Stomach smooth muscle (tissue), 2 donors: ENCODE data around the gene CHTOP.

Experiments used
- H3K27ac ChIP-seq: one replicate; pipeline ENCODE4 v1.7.0; 2013; ENCODE audit warnings: mild to moderate bottlenecking, low read length, inconsistent platforms
- H3K27me3 ChIP-seq, 2 donors: one replicate each; pipeline ENCODE4 v1.7.0; 2013; ENCODE audit warnings: low read length in 2 of 2; ENCODE audit not compliant: insufficient read depth in 2 of 2, control insufficient read depth in 1 of 2
- H3K36me3 ChIP-seq, 2 donors: one replicate each; pipeline ENCODE4 v1.7.0; 2013; ENCODE audit warnings: low read length in 2 of 2; ENCODE audit not compliant: control insufficient read depth in 2 of 2, insufficient read depth in 2 of 2
- H3K4me1 ChIP-seq: one replicate; pipeline ENCODE4 v1.7.0; 2013; ENCODE audit warnings: low read length; ENCODE audit not compliant: control insufficient read depth, insufficient read depth
- H3K4me3 ChIP-seq, 2 donors: one replicate each; pipeline ENCODE4 v1.7.0; 2013; ENCODE audit warnings: low read length in 2 of 2
- H3K9ac ChIP-seq, 2 donors: one replicate each; pipeline ENCODE4 v1.7.0; 2013; ENCODE audit warnings: low read length in 2 of 2, mild to moderate bottlenecking in 1 of 2
- H3K9me3 ChIP-seq, 2 donors: one replicate each; pipeline ENCODE4 v1.7.0; 2013; ENCODE audit warnings: low read length in 2 of 2; ENCODE audit not compliant: control insufficient read depth in 2 of 2
- donor health status: healthy.
- donor health status: Pancreatic carcinoma.

The CHTOP gene

DNA sequence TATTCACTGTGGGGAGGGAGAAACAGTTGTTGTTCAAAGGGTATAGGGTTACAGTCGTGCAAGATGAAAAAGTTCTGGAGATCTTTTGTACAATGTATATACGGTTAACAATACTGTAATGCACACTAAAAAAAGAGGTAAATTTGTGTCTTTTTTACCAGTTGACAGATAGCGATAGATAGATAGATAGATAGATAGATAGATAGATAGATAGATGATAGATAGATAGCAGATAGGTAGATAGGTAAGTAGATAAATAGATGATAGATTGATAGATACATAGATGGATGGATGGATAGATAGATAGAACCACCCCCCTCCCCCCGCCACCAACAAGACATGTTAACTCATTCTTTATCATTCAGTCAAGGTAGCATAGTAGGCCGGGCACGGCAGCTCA lies 31.1 kb upstream of the CHTOP start:
- no peaks in the 10 kb centered on the region for H3K9me3 ChIP-seq
- no peaks in the 10 kb centered on the region for H3K27me3 ChIP-seq
- H3K4me3 ChIP-seq: no peak overlapping the region
- H3K9ac ChIP-seq: no peak overlapping the region
- H3K4me1 ChIP-seq: peaks cover 3% of the 10 kb centered on the region
- H3K27ac ChIP-seq: no peak overlapping the region
- H3K36me3 ChIP-seq: peaks cover 12 to 16% of the 10 kb centered on the region in 2 donors

GRCh38 chr1:153606194-153606593 lies 27.7 kb upstream of the CHTOP start:
- H3K4me3 ChIP-seq: no peak overlapping the region
- peaks cover 13 to 17% of the 10 kb centered on the region in 2 donors for H3K36me3 ChIP-seq
- H3K9me3 ChIP-seq: no peaks in the 10 kb centered on the region
- no peak overlapping the region for H3K9ac ChIP-seq
- H3K27me3 ChIP-seq: no peaks in the 10 kb centered on the region
- H3K4me1 ChIP-seq: peaks cover 34% of the 10 kb centered on the region
- H3K27ac ChIP-seq: no peak overlapping the region

GRCh38 chr1:153607381-153607780 lies 26.5 kb upstream of the CHTOP start:
- Histone ChIP-seq H3K36me3 (peaks cover 13 to 17% of the 10 kb centered on the region in 2 donors), H3K9ac (no peak overlapping the region), H3K9me3 (no peaks in the 10 kb centered on the region), H3K27me3 (no peaks in the 10 kb centered on the region), H3K4me1 (peaks cover 45% of the 10 kb centered on the region), H3K4me3 (no peak overlapping the region), H3K27ac (no peak overlapping the region)

DNA sequence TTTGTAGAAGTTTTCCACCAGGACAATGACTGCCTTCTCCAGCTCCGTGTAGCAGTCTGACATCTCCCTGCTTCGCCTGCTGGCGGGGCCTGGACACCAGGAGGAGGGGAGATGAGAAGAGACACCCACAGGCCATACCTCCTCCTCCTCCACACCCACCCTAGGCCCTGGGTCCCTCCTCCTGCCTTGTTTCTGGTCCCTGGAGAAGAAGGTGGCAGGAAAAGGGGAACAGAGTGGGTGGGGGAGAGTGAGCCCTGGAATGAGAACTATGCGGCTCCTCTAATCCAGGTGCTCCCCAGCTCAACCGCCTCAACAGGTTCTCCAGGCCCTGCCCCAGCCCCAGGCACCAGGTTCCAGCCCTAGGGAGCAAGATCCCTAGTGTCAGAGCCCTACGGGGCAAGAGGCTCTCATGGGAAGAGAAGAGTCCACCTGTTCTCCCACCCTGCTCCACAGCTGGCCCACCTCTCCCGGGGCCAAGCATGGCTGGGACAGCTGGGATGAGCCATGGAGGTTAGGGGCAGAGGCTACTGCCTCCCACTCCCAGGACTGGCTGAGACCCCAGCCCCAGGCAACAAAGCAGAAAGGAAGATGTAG lies 25.7 kb upstream of the CHTOP start:
- Histone ChIP-seq H3K4me3 (peak overlapping the region in 1 of 2 donors; percentile 64), H3K36me3 (peaks cover 13 to 17% of the 10 kb centered on the region in 2 donors), H3K27ac (peak overlapping the region; percentile 58), H3K9me3 (no peaks in the 10 kb centered on the region), H3K4me1 (peaks cover 48% of the 10 kb centered on the region), H3K9ac (peak overlapping the region; percentile 30 to 60), H3K27me3 (no peaks in the 10 kb centered on the region)

- peak overlapping the region; percentile 58 for H3K27ac ChIP-seq
- no peaks in the 10 kb centered on the region for H3K9me3 ChIP-seq
- peaks cover 13 to 17% of the 10 kb centered on the region in 2 donors for H3K36me3 ChIP-seq
- H3K27me3 ChIP-seq: no peaks in the 10 kb centered on the region
- H3K4me1 ChIP-seq: peaks cover 50% of the 10 kb centered on the region
- peak overlapping the region in 1 of 2 donors; percentile 64 for H3K4me3 ChIP-seq
- peak overlapping the region; percentile 30 to 60 for H3K9ac ChIP-seq
Measured at GRCh38 chr1:153608742-153609584, 24.9 kb upstream of the CHTOP start.

- no peaks in the 10 kb centered on the region for H3K27me3 ChIP-seq
- H3K36me3 ChIP-seq: peaks cover 13 to 17% of the 10 kb centered on the region in 2 donors
- H3K4me1 ChIP-seq: peaks cover 54% of the 10 kb centered on the region
- H3K9me3 ChIP-seq: no peaks in the 10 kb centered on the region
- peak overlapping the region; percentile 49 for H3K27ac ChIP-seq
- H3K4me3 ChIP-seq: peak overlapping the region in 1 of 2 donors; percentile 64
- peak overlapping the region; percentile 21 for H3K9ac ChIP-seq
Measured at GRCh38 chr1:153609585-153609907, 24.3 kb upstream of the CHTOP start.

DNA sequence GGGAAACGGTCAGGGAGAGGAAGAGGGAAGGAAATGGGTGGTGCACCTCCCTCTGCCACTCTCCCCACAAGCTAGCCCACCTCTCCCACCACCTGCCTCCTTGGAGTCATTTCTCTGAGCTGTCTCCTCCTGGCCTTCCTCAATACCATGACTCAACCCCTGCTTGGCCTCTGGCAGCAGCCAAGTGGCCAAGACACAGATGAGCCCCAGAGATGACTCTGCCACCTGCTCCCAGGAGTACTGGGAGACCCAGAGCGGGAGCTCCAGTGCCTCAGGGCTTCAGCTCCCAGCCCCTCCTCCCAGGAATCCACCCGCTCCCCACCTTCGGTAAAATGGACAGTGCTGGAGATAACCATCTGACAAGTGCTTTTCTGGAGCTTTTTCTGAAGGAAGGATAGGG lies 23.5 kb upstream of the CHTOP start:
- Histone ChIP-seq H3K36me3 (peaks cover 13% of the 10 kb centered on the region in 2 donors), H3K27me3 (no peaks in the 10 kb centered on the region), H3K4me1 (peaks cover 56% of the 10 kb centered on the region), H3K9me3 (no peaks in the 10 kb centered on the region), H3K27ac (peak overlapping the region; percentile 11), H3K9ac (no peak overlapping the region), H3K4me3 (peak overlapping the region in 1 of 2 donors; percentile 29)

DNA sequence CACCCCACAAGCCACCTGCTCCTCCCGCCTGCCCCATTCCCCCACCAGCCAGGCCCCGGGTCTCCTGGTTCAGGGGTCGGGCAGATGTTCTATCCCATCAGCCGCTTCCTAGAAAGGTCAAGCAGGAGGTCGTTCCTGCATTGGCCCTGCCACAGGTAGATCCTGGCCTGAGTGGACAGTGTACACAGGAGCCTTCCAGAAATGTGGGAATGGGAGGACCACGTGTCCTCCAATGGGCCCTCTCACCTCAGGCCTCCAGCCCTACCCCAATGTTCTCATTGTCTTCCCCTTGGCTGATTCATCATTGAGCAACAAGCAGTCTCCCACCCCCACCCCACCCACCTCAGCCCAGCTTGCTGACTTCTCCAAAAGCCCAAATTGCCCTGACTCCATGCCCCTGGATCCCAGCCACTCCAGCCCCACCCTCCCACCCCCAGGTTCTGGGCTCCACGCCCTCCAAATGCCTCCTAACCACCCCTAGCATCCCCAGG lies 23.0 kb upstream of the CHTOP start:
- Histone ChIP-seq H3K27me3 (no peaks in the 10 kb centered on the region), H3K36me3 (peaks cover 13% of the 10 kb centered on the region in 2 donors), H3K9ac (no peak overlapping the region), H3K4me3 (peak overlapping the region in 1 of 2 donors; percentile 91), H3K4me1 (peaks cover 56% of the 10 kb centered on the region), H3K9me3 (no peaks in the 10 kb centered on the region), H3K27ac (no peak overlapping the region)

- H3K27ac ChIP-seq: peak overlapping the region; percentile 79
- H3K9ac ChIP-seq: peak overlapping the region; percentile 86 to 95
- H3K27me3 ChIP-seq: no peaks in the 10 kb centered on the region
- H3K4me1 ChIP-seq: peaks cover 60% of the 10 kb centered on the region
- peaks cover 13% of the 10 kb centered on the region in 2 donors for H3K36me3 ChIP-seq
- H3K4me3 ChIP-seq: peak overlapping the region; percentile 80 to 91
- no peaks in the 10 kb centered on the region for H3K9me3 ChIP-seq
Measured at GRCh38 chr1:153611356-153611755, 22.5 kb upstream of the CHTOP start.

GRCh38 chr1:153612111-153612754 lies 21.6 kb upstream of the CHTOP start:
- H3K4me1 ChIP-seq: peaks cover 69% of the 10 kb centered on the region
- peak overlapping the region; percentile 79 for H3K27ac ChIP-seq
- H3K9ac ChIP-seq: peak overlapping the region; percentile 86 to 95
- no peaks in the 10 kb centered on the region for H3K27me3 ChIP-seq
- H3K4me3 ChIP-seq: peak overlapping the region; percentile 80 to 91
- no peaks in the 10 kb centered on the region for H3K9me3 ChIP-seq
- H3K36me3 ChIP-seq: peaks cover 6% of the 10 kb centered on the region in 2 donors
